ENCODE results near the gene PLOD3. TPM values are rescaled to one million over a fixed set of nuclear protein-coding genes. Genes with fewer than 3 reads are reported as not detected.

Gene PLOD3
- total RNA-seq, 4 donors from 2014 or later: 30.0 to 42.5 (median 32.7) TPM

DNA sequence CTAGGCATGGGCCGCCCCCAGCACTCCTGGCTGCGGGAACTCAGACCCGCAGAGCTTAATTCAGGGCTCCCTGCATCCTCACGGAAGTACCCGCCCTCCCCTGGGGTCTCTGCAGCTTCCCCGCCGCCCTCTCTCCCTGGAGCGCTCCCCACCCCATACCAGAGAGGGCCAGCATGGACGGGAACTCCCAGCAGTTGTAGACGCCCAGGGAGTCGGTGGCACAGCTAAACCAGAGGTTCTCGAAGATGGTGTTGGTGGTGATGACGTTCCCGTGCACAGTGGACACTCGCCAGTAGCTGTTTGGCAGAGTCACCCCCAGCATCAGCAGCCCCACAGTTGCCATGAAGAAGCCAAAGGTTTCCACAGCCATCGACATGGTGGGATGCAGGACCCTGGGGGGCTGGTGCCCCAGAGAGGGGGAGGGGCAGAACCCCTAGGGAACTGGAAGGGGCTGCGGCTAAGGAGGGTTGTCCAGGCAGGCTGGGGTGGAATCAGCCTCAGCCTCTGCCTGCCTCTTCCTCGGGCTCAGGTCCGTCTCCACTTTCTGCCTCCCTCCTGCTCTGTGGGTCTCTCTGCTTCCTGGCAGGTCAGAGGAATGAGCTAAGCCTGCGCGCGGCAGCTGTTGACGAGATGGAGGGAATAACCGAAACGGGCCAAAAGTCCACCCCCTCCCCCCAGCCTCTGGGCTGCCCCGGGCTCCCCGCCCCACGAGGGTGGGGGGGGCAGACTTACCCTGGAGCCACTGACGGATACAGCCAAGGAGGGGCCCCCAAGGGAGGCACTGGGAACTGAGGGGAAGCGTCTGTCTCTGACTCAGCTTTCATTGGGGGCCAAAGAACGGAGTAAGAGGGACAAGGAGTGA lies 20.1 kb upstream of the PLOD3 start, which contains the start of gene CLDN15:
Gene CLDN15 (minus strand): TSS at position 597 of the 862 bp plus-strand sequence. CDS start 221 bp downstream, at position 376.
- TF ChIP-seq CTCF (IDR thresholded peaks at IDR 0.05) (no peak), POLR2A (IDR thresholded peaks at IDR 0.05) (no peak)
- Histone ChIP-seq H3K36me3 (peaks cover 16% of the 10 kb centered on the region in 2 donors), H3K9me3 (no peaks in the 10 kb centered on the region), H3K4me3 (replicated peaks in 1 of 3) (no peak within 1 kb of the TSS), H3K4me1 (peaks cover 4 to 22% of the 10 kb centered on the region in 2 donors), H3K27ac (peak within 1 kb of the TSS; percentile 63 to 81 (median 74)), H3K27me3 (no peaks in the 10 kb centered on the region)
- WGBS, 2 donors: 64 to 71% methylated on average over 12 to 18 of the region's 31 CpGs
- intact Hi-C loops (cut with DNase I): no loop called here
- peak; percentile 23 to 28 for DNase-seq

GRCh38 chr7:101236292-101236835 lies 19.0 kb upstream of the PLOD3 start:
- no peak for TF ChIP-seq CTCF (IDR thresholded peaks at IDR 0.05)
- no peak for TF ChIP-seq POLR2A (IDR thresholded peaks at IDR 0.05)
- H3K36me3 ChIP-seq: peaks cover 16% of the 10 kb centered on the region in 2 donors
- H3K27me3 ChIP-seq: no peaks in the 10 kb centered on the region
- no peak overlapping the region for H3K4me3 ChIP-seq (replicated peaks in 1 of 3)
- intact Hi-C loops (cut with DNase I): no loop called here
- no peak for DNase-seq
- no peak overlapping the region for H3K27ac ChIP-seq
- WGBS, 2 donors: 89 to 96% methylated on average over 13 to 19 of the region's 21 CpGs
- no peaks in the 10 kb centered on the region for H3K9me3 ChIP-seq
- H3K4me1 ChIP-seq: peaks cover 7 to 32% of the 10 kb centered on the region in 2 donors

DNA sequence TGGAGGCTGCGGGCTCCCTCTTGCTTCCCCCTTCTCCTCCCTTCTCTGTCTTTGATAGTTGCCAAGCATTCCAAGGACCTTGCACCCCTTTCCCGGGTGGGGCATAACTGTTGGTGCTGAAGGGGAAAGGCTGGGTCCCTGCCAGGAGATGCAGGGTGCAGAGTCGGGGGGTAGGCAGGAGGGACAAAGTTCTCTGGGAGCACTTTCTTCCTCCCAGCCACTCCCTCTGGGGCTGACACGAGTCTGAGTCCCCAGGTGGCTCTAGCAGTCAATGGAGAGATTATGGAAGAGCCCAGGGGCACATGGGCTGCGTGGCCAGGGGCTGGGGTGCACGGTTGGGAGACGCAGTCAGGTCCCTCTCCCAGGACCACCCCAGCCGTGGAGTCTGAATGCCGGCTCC lies 18.1 kb upstream of the PLOD3 start:
- H3K36me3 ChIP-seq: peaks cover 9 to 16% of the 10 kb centered on the region in 2 donors
- no peaks in the 10 kb centered on the region for H3K9me3 ChIP-seq
- no peaks in the 10 kb centered on the region for H3K27me3 ChIP-seq
- no peak overlapping the region for H3K4me3 ChIP-seq (replicated peaks in 1 of 3)
- no peak for TF ChIP-seq CTCF (IDR thresholded peaks at IDR 0.05)
- no peak for TF ChIP-seq POLR2A (IDR thresholded peaks at IDR 0.05)
- H3K27ac ChIP-seq: no peak overlapping the region
- WGBS, 2 donors: 82 to 84% methylated on average over 5 to 9 of the region's 9 CpGs
- no peak for DNase-seq
- peaks cover 7 to 32% of the 10 kb centered on the region in 2 donors for H3K4me1 ChIP-seq
- intact Hi-C loops (cut with DNase I): no loop called here

DNA sequence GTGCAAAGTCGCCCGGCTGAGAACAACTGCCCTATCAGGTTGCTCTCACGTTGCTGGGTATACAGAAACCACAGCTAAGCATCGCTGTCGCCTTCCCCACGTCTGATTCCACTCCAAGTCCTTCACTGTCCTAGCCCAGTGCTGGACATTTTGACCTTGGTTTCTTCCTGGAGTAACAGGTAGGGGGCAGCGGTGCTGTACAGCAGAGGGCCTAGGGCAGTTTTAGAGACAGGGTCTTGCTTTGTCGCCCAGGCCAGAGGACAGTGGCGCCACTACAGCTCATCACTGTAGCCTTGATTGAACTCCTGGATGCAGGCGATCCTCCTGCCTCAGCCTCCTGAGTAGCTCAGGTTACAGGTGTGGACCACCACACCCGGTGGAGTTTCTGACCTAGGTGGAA lies 17.7 kb upstream of the PLOD3 start:
- intact Hi-C loops (cut with DNase I): no loop called here
- no peaks in the 10 kb centered on the region for H3K27me3 ChIP-seq
- H3K36me3 ChIP-seq: peaks cover 5 to 15% of the 10 kb centered on the region in 2 donors
- peaks cover 7 to 32% of the 10 kb centered on the region in 2 donors for H3K4me1 ChIP-seq
- H3K27ac ChIP-seq: no peak overlapping the region
- DNase-seq: no peak
- 72 to 73% methylated on average over 10 to 11 of the region's 11 CpGs for WGBS, 2 donors
- H3K9me3 ChIP-seq: no peaks in the 10 kb centered on the region
- TF ChIP-seq CTCF (IDR thresholded peaks at IDR 0.05): peak in 1 of 6 experiments; percentile 7
- no peak for TF ChIP-seq POLR2A (IDR thresholded peaks at IDR 0.05)
- H3K4me3 ChIP-seq (replicated peaks in 1 of 3): no peak overlapping the region

- no peaks in the 10 kb centered on the region for H3K27me3 ChIP-seq
- peaks cover 1 to 11% of the 10 kb centered on the region in 2 donors for H3K36me3 ChIP-seq
- WGBS, 2 donors: 83 to 91% methylated on average over 5 of the region's 5 CpGs
- H3K4me3 ChIP-seq (replicated peaks in 1 of 3): no peak overlapping the region
- intact Hi-C loops (cut with DNase I): no loop called here
- H3K27ac ChIP-seq: no peak overlapping the region
- H3K9me3 ChIP-seq: no peaks in the 10 kb centered on the region
- H3K4me1 ChIP-seq: peaks cover 7 to 29% of the 10 kb centered on the region in 2 donors
- TF ChIP-seq POLR2A (IDR thresholded peaks at IDR 0.05): no peak
- TF ChIP-seq CTCF (IDR thresholded peaks at IDR 0.05): no peak
- no peak for DNase-seq
Observed at GRCh38 chr7:101234636-101235035, 17.3 kb upstream of the PLOD3 start.

Measured in thyroid gland (tissue), 4 donors.